HG02981 (cell line): Measurements from ENCODE around the gene KLHL8.

Source experiments
- ATAC-seq: cut with Tn5 transposase; IDR thresholded peaks from one replicate; pipeline ENCODE4 v1.9.1; 2021; ENCODE audit warnings: mild to moderate bottlenecking, moderate library complexity; ENCODE audit not compliant: unreplicated experiment

KLHL8 gene

DNA sequence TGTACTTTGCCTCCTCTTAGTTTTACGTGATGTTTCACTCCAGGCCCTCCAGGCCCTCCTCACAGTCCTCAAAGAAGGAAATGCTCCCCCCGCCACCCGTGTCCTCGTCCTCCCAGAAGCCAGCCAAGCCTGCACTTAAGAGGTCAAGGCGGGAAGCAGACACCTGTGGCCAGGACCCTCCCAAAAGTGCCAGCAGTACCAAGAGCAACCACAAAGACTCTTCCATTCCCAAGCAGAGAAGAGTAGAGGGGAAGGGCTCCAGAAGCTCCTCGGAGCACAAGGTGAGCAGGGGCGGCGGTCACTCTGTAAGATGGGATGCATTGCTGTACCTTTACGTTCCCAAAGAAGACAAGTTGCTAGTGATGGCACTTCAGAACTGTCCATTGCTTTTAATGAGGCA lies 94.4 kb downstream of the KLHL8 start:
- ATAC-seq: no peak

GRCh38 chr4:87122252-87122651 lies 98.2 kb downstream of the KLHL8 start:
- ATAC-seq: no peak

- ATAC-seq: no peak
Measured at GRCh38 chr4:87121341-87122065, 98.9 kb downstream of the KLHL8 start.

DNA sequence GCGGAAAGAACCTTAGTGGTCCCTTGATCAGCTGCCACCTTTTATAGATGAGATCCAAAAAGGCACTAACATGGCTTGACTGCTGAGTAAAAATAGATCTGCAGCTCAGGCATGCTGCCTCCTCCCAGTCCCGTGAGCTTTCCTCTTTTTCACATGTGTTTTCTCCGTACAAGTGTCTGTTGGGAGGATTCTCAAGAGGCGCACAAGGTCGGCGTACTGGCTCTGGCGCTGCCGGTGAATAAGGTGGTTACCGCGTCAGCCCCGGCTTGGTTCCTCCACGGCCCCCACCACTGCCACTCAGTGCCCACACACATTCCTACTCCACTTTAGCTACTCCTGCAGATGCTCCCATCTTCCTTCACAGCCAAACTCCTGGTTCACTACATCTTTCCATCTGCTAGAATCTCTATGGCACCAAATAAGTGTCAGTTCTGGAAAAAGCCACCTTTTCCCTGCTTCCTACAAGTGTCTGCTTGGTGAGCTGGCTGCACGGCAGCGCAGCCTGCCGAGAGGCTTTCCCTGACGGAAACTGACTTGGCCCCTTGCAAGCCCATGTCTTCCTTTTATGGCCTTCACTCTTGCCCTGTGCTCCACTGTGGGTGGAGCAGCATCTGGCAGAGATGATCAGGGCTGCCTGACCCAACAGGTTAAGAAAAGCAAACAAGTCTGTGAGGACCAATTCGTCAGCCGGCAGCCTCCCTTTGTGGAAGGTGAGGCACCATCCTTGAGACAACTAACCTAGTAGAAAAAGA lies 99.8 kb downstream of the KLHL8 start:
- no peak for ATAC-seq

GRCh38 chr4:87120010-87120409 lies 100.4 kb downstream of the KLHL8 start:
- no peak for ATAC-seq

DNA sequence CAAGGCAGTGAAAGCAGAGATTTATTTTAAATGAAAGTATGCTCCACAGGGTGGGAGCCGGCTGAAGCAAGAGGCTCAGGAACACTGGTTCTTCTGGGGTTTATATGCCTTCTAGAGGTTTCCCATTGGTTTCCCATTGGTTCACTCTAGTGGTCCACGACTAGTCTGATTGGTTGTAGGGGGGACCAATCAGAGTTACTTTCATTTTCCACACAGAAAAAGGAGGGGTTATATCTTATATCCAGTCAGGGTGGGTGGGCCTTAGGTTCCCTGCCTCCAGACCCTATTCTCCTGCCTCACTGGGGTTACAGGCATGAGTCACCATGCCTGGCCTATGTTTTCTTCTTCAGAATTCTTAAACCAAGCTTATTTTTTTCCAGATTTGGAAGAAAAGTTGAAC lies 101.6 kb downstream of the KLHL8 start:
- ATAC-seq: no peak

GRCh38 chr4:87118421-87118820 lies 102.0 kb downstream of the KLHL8 start:
- no peak for ATAC-seq

DNA sequence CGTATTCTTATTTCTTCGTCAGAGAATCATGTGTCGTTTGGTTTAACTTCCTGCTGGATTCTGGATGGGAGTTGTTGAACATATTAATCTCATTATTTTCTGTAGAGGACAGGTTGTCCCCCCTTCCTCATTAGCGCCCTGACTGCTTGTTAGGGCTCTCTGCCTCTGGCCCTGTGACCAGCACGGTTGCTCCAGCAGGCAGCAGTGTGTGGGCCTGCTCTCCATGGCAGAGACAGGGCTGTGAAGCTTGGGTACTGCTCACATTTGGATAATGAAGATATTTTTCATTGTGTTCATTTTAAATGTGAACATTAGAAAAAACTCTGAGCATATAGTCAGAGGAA lies 102.7 kb downstream of the KLHL8 start:
- no peak for ATAC-seq

DNA sequence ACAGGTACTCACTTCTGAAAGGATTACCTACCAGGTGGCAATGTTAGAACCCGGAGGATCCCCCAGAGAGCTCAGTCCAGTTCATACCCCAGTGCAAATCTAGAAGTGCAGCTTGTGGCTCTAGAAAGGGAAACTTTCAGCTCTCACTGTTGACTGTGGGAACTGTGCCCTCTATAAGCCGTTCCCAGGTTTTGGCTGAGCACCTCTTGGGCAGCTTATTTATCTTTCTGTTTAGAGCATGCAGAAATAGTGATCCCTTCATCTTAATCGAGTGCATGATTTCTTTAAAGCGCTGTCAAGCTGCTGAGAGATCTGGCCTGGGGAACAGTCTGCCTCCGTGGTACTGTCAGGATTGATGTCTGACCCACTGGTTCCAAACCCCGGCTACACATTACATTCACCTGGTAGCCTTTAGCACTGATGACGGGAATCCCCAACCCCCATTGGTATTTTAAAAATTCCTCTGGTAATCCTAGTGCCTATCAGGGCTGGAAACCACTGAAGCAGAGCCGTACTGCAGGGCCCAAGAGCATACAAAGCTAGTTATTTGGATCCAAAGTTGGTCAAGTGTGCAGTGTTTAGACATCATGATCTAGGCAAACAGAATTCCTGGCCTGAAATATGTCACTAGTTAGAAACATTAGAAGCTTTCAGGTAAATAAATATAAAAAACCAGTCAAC lies 103.2 kb downstream of the KLHL8 start:
- ATAC-seq: no peak

DNA sequence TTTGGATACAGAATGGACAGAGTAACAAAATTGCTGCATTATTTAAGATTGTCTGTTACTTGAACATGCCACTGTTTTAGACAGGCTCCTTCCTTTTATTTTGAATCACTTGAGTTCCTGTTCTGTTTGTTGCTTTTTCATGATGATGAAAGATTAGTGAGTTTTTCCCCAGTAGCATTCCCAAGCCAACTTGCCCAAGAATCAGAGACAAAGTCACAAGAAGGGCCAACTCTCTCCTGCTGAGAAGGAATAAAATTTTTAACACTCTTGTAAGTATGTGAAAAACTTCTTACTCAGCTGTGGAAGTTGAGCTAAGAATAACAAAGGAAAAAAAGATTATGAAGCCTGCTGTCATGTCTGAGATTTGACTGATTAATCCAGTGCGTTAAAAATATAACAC lies 104.2 kb downstream of the KLHL8 start:
- no peak for ATAC-seq

GRCh38 chr4:87114245-87115062 lies 106.0 kb downstream of the KLHL8 start:
- no peak for ATAC-seq

GRCh38 chr4:87112063-87112462 lies 108.4 kb downstream of the KLHL8 start:
- no peak for ATAC-seq
